IMR-90 (cell line): ENCODE data around the gene NLRP1. TPM values are rescaled to one million over a fixed set of nuclear protein-coding genes. Genes with fewer than 3 reads are reported as not detected.

Source experiments
- ATAC-seq: fragments of 200-7000 bp; cut with Tn5 transposase; 2 replicates; pipeline ENCODE4 v1.9.1; 2020; ENCODE audit warnings: low read depth, mild to moderate bottlenecking, moderate library complexity
- BruUV-seq: library from RNA; stranded (reverse); fragments of 400-500 nt; replicated peaks from 2 replicates; lab custom pipeline; 2021; lab: Mats Ljungman, UMichigan
- CTCF ChIA-PET: fragments of 300-600 bp; formaldehyde crosslinking; extraction: SDS; loops from one replicate; lab custom pipeline; 2021; ENCODE audit warnings: antibody characterized with exemption; lab: Yijun Ruan, JAX
- POLR2A ChIA-PET: fragments of 300-600 bp; sonication (Branson Sonifier 250); formaldehyde crosslinking; loops from one replicate; lab custom pipeline; 2022; ENCODE audit warnings: antibody characterized with exemption; ENCODE audit not compliant: unreplicated experiment; lab: Charles Lee
- DNase-seq: peaks from one replicate; pipeline ENCODE4 v3.0.0; 2013
- H2AFZ ChIP-seq: replicated peaks from 2 replicates; pipeline ENCODE3; 2013; ENCODE audit warnings: low read length, mild to moderate bottlenecking; ENCODE audit not compliant: poor library complexity
- H2AK5ac ChIP-seq: 2 replicates; pipeline ENCODE4 v1.6.1; 2013; ENCODE audit warnings: low read depth, low read length, inconsistent platforms
- H2AK9ac ChIP-seq: replicated peaks from 2 replicates; pipeline ENCODE3; 2013; ENCODE audit warnings: mild to moderate bottlenecking, low read depth, low read length, moderate library complexity; ENCODE audit not compliant: poor library complexity
- H2BK120ac ChIP-seq: 2 replicates; pipeline ENCODE4 v1.6.1; 2013; ENCODE audit warnings: low read depth, low read length, inconsistent platforms
- H2BK15ac ChIP-seq: 3 replicates; pipeline ENCODE4 v1.6.1; 2013; ENCODE audit warnings: low read depth, low read length, inconsistent platforms
- H2BK20ac ChIP-seq: 2 replicates; pipeline ENCODE4 v1.6.1; 2013; ENCODE audit warnings: low read depth, mild to moderate bottlenecking, inconsistent platforms, low read length, moderate library complexity
- H2BK5ac ChIP-seq: 2 replicates; pipeline ENCODE4 v1.6.1; 2013; ENCODE audit warnings: mild to moderate bottlenecking, low read depth, low read length, inconsistent platforms; ENCODE audit not compliant: poor library complexity, severe bottlenecking
- H3K14ac ChIP-seq: replicated peaks from 2 replicates; pipeline ENCODE4 v1.6.1; 2013; ENCODE audit warnings: low read depth, low read length, inconsistent platforms
- H3K18ac ChIP-seq: 2 replicates; pipeline ENCODE4 v1.6.1; 2013; ENCODE audit warnings: low read depth, low read length, control low read depth
- H3K23ac ChIP-seq: 2 replicates; pipeline ENCODE4 v1.6.1; 2013; ENCODE audit warnings: low read depth, low read length, inconsistent platforms
- H3K27ac ChIP-seq: 2 replicates; pipeline ENCODE4 v1.5.1; 2013; ENCODE audit warnings: mild to moderate bottlenecking, control low read depth, low read length; ENCODE audit not compliant: insufficient read depth
- H3K27me3 ChIP-seq: 2 replicates; pipeline ENCODE4 v1.6.1; 2013; ENCODE audit warnings: low read length; ENCODE audit not compliant: control insufficient read depth, insufficient read depth
- H3K36me3 ChIP-seq: 2 replicates; pipeline ENCODE4 v1.6.1; 2013; ENCODE audit warnings: low read length, mixed read lengths; ENCODE audit not compliant: control insufficient read depth, insufficient read depth
- H3K4ac ChIP-seq: 2 replicates; pipeline ENCODE4 v1.6.1; 2013; ENCODE audit warnings: low read depth, low read length, inconsistent platforms
- H3K4me1 ChIP-seq: 2 replicates; pipeline ENCODE4 v1.6.1; 2013; ENCODE audit warnings: low read length, mixed read lengths; ENCODE audit not compliant: control insufficient read depth, insufficient read depth
- H3K4me2 ChIP-seq: 2 replicates; pipeline ENCODE4 v1.6.1; 2013; ENCODE audit warnings: low read depth, mild to moderate bottlenecking, control low read depth, low read length, moderate library complexity
- H3K4me3 ChIP-seq: 2 replicates; pipeline ENCODE4 v1.5.1; 2013; ENCODE audit warnings: low read depth, mild to moderate bottlenecking, control low read depth, low read length, moderate library complexity; ENCODE audit not compliant: insufficient read depth
- H3K56ac ChIP-seq: 2 replicates; pipeline ENCODE4 v1.6.1; 2013; ENCODE audit warnings: low read length, inconsistent platforms; ENCODE audit not compliant: insufficient read depth; ENCODE audit errors: extremely low read depth
- H3K79me1 ChIP-seq, 2 experiments: 2 replicates each; pipeline ENCODE4 v1.6.1; 2013; ENCODE audit warnings: low read length in 2 of 2, inconsistent platforms in 1 of 2, low read depth in 1 of 2
- H3K9ac ChIP-seq: 2 replicates; pipeline ENCODE4 v1.6.1; 2013; ENCODE audit warnings: low read depth, low read length, control low read depth
- H3K9me1 ChIP-seq: 2 replicates; pipeline ENCODE4 v1.6.1; 2013; ENCODE audit warnings: low read length, inconsistent platforms; ENCODE audit not compliant: insufficient read depth
- H3K9me3 ChIP-seq: 2 replicates; pipeline ENCODE4 v1.6.1; 2013; ENCODE audit warnings: low read length; ENCODE audit not compliant: control insufficient read depth, insufficient read depth
- H4K20me1 ChIP-seq: 2 replicates; pipeline ENCODE4 v1.6.1; 2013; ENCODE audit warnings: low read length, inconsistent platforms; ENCODE audit not compliant: insufficient read depth
- H4K5ac ChIP-seq: 2 replicates; pipeline ENCODE4 v1.6.1; 2013; ENCODE audit warnings: mild to moderate bottlenecking, low read depth, low read length, control low read depth
- H4K8ac ChIP-seq, 2 experiments: 2 replicates each; pipeline ENCODE4 v1.6.1; 2013; ENCODE audit warnings: low read depth in 2 of 2, low read length in 2 of 2, control low read depth in 1 of 2, inconsistent platforms in 1 of 2
- H4K91ac ChIP-seq: 2 replicates; pipeline ENCODE4 v1.6.1; 2013; ENCODE audit warnings: low read depth, low read length, inconsistent platforms; ENCODE audit not compliant: insufficient read depth
- BHLHE40 ChIP-seq: fragments of 150-350 bp; IDR thresholded peaks from 2 replicates; pipeline ENCODE4 v1.6.1; 2016; ENCODE audit warnings: mild to moderate bottlenecking, low read depth, low read length
- CEBPB ChIP-seq: IDR thresholded peaks from 2 replicates; pipeline ENCODE4 v1.6.1; 2012; ENCODE audit warnings: low read depth, low read length, improper control_type of control experiment
- CHD1 ChIP-seq: IDR thresholded peaks from 2 replicates; pipeline ENCODE4 v1.6.1; 2012; ENCODE audit warnings: low read depth, low read length, improper control_type of control experiment
- FOS ChIP-seq: fragments of 150-350 bp; IDR thresholded peaks from 2 replicates; pipeline ENCODE4 v1.6.1; 2016; ENCODE audit warnings: low read depth, low read length
- RAD21 ChIP-seq: IDR thresholded peaks from 2 replicates; pipeline ENCODE4 v1.6.1; 2012; ENCODE audit warnings: low read length, improper control_type of control experiment
- RFX5 ChIP-seq: IDR thresholded peaks from 2 replicates; pipeline ENCODE4 v1.8.0; 2012; ENCODE audit warnings: low read depth, mild to moderate bottlenecking, low read length, moderate library complexity
- SMC3 ChIP-seq: fragments of 150-350 bp; IDR thresholded peaks from 2 replicates; pipeline ENCODE4 v1.6.1; 2016; ENCODE audit warnings: low read depth, mild to moderate bottlenecking, antibody characterized with exemption, low read length, moderate library complexity
- WGBS, 2 experiments: methylation state at CpG; one replicate each; pipeline versions ENCODE4 v1.1.5 to v1.1.7; 2013; ENCODE audit warnings: missing lambda C conversion rate in 2 of 2; ENCODE audit not compliant: insufficient read length in 1 of 2; ENCODE audit errors: extremely low coverage in 2 of 2; 5-methylcytosine and 5-hydroxymethylcytosine counted together
- dilution Hi-C: fragments of 300-500 bp; cut with HindIII; formaldehyde crosslinking; loops from one replicate; pipeline ENCODE4 v1.14.3; 2018; ENCODE audit warnings: low sequenced_read_pairs; ENCODE audit not compliant: unreplicated experiment
- in situ Hi-C: fragments of 300-500 bp; cut with MboI; formaldehyde crosslinking; loops from 3 replicates; pipeline ENCODE4 v1.14.3; 2019; ENCODE audit warnings: low sequenced_read_pairs, inconsistent platforms, mixed read lengths
- intact Hi-C: fragments of 100-400 bp; cut with micrococcal nuclease; formaldehyde crosslinking; loops from 2 replicates; pipeline ENCODE4 v1.10.0; 2022
- polyA plus RNA-seq, 3 experiments: library from polyadenylated mRNA; depleted of rRNA; stranded (reverse); fragments of >200 nt; gene quantifications; 2 replicates each; pipeline ENCODE4 v1.2.3, GENCODE V29; 2012; ENCODE audit warnings: low replicate concordance in 1 of 3
- total RNA-seq: library from RNA; depleted of rRNA; stranded (reverse); fragments of >200 nt; gene quantifications from 2 replicates; pipeline ENCODE4 v1.2.3, GENCODE V29; 2012

NLRP1 gene
- total and polyA plus RNA-seq, 2 of the 4 experiments (the other 2 are of a cell fraction), result 134 to 340 TPM

- Histone ChIP-seq H3K4ac (no peak overlapping the region), H2AK9ac (no peak overlapping the region), H3K36me3 (peaks cover 18% of the 10 kb centered on the region), H3K9me1 (peaks cover 14% of the 10 kb centered on the region), H3K4me2 (no peak overlapping the region), H3K18ac (no peak overlapping the region), H3K14ac (no peak overlapping the region), H4K20me1 (no peaks in the 10 kb centered on the region), H3K27ac (no peak overlapping the region), H3K56ac (no peak overlapping the region), H2AK5ac (no peak overlapping the region), H3K79me1 (peaks cover 3 to 16% of the 10 kb centered on the region in 2 experiments; a peak in 3 of 4 replicates), H3K4me1 (peaks cover 13% of the 10 kb centered on the region), H3K4me3 (no peak overlapping the region), H3K9ac (no peak overlapping the region), H2AFZ (no peak overlapping the region), H2BK120ac (no peak overlapping the region), H2BK5ac (no peak overlapping the region), H3K9me3 (no peaks in the 10 kb centered on the region), H2BK20ac (no peak overlapping the region), H4K5ac (no peak overlapping the region), H4K8ac (no peak overlapping the region), H4K91ac (no peak overlapping the region), H3K27me3 (no peaks in the 10 kb centered on the region), H2BK15ac (no peak overlapping the region), H3K23ac (no peak overlapping the region)
- ChIA-PET CTCF (no interaction called here), POLR2A (no interaction called here)
- in situ Hi-C loops (no loop called here), dilution Hi-C loops (no loop called here), intact Hi-C loops (no loop called here)
- ATAC-seq (no peak), DNase-seq (no peak)
- no TSS peak for BruUV-seq
- no peak for TF ChIP-seq CEBPB
- TF ChIP-seq RFX5, result no peak
- no peak for TF ChIP-seq FOS
- TF ChIP-seq CHD1, result no peak
- TF ChIP-seq BHLHE40, result no peak
- no peak for TF ChIP-seq SMC3
- no peak for TF ChIP-seq RAD21
- no CpG with 5 or more reads among the region's 4 CpGs for WGBS, 2 experiments
Measured at GRCh38 chr17:5531085-5531418, 53.3 kb downstream of the NLRP1 start.
